B cell (primary cell): ENCODE data around the gene THSD4. TPM values are rescaled to one million over a fixed set of nuclear protein-coding genes. Genes with fewer than 3 reads are reported as not detected.

ENCODE experiments used
- ATAC-seq: fragments of 200-7000 bp; cut with Tn5 transposase; one replicate; pipeline ENCODE4 v1.10.0; 2021; ENCODE audit warnings: low read depth, mild to moderate bottlenecking, moderate number of reproducible peaks, moderate library complexity
- CTCF ChIA-PET: fragments of 350-600 bp; sonication (Branson Sonifier 250); formaldehyde crosslinking; loops from one replicate; lab custom pipeline; 2021; ENCODE audit warnings: antibody characterized with exemption, inconsistent platforms; lab: Charles Lee
- POLR2A ChIA-PET: fragments of 350-600 bp; sonication (Branson Sonifier 250); formaldehyde crosslinking; loops from one replicate; lab custom pipeline; 2021; ENCODE audit warnings: antibody characterized with exemption; lab: Charles Lee
- DNase-seq: peaks from one replicate; pipeline ENCODE4 v3.0.0; 2013
- H2AFZ ChIP-seq: 2 replicates; pipeline ENCODE4 v1.6.1; 2012; ENCODE audit warnings: mild to moderate bottlenecking, low read depth, low read length; ENCODE audit not compliant: insufficient read depth, poor library complexity, severe bottlenecking
- H3K27ac ChIP-seq, 2 donors: 1 replicate in 1 of 2; 2 replicates in 1 of 2; pipeline ENCODE4 v1.5.1; 2012 to 2013; ENCODE audit warnings: low read length in 2 of 2, mild to moderate bottlenecking in 2 of 2, moderate library complexity in 1 of 2
- H3K27me3 ChIP-seq, 4 experiments: fragments of 200-600 bp in 1 of 4; sonication (generic) in 1 of 4; replicated peaks in 1 of 4; 1 replicate in 2 of 4; 2 replicates in 2 of 4; pipeline versions ENCODE4 v1.6.1 to v1.7.0; 2013 to 2016; ENCODE audit warnings: low read length in 3 of 4, mild to moderate bottlenecking in 2 of 4, mixed read lengths in 1 of 4, moderate library complexity in 1 of 4; ENCODE audit not compliant: insufficient read depth in 4 of 4, control insufficient read depth in 3 of 4; ENCODE audit errors: control extremely low read depth in 1 of 4
- H3K36me3 ChIP-seq, 2 experiments: replicated peaks in 1 of 2; 1 replicate in 1 of 2; 2 replicates in 1 of 2; pipeline versions ENCODE4 v1.6.1 to v1.7.1; 2013; ENCODE audit warnings: low read length in 1 of 2; ENCODE audit not compliant: insufficient read depth in 2 of 2, control insufficient read depth in 1 of 2; ENCODE audit errors: control extremely low read depth in 1 of 2, extremely low read depth in 1 of 2
- H3K4me1 ChIP-seq, 2 donors: fragments of 200-600 bp in 1 of 2; sonication (generic) in 1 of 2; 1 replicate in 1 of 2; 2 replicates in 1 of 2; pipeline versions ENCODE4 v1.5.1 to v1.6.1; 2013 to 2017; ENCODE audit warnings: low read length in 2 of 2; ENCODE audit not compliant: control insufficient read depth in 2 of 2, insufficient read depth in 2 of 2
- H3K4me2 ChIP-seq: replicated peaks from 2 replicates; pipeline ENCODE3; 2012; ENCODE audit warnings: mild to moderate bottlenecking, low read depth, low read length; ENCODE audit not compliant: poor library complexity, severe bottlenecking
- H3K4me3 ChIP-seq, 5 experiments: fragments of 200-600 bp in 1 of 5; sonication (generic) in 1 of 5; 1 replicate in 3 of 5; 2 replicates in 2 of 5; pipeline versions ENCODE4 v1.5.1 to v1.7.0; 2011 to 2016; ENCODE audit warnings: low read length in 4 of 5, mild to moderate bottlenecking in 4 of 5, low read depth in 2 of 5, control low read depth in 1 of 5, moderate library complexity in 1 of 5; ENCODE audit not compliant: insufficient read depth in 1 of 5; ENCODE audit errors: control extremely low read depth in 1 of 5, extremely low read depth in 1 of 5
- H3K79me2 ChIP-seq: fragments of 200-600 bp; sonication (generic); one replicate; pipeline ENCODE4 v1.6.0; 2016; ENCODE audit warnings: low read length; ENCODE audit not compliant: control insufficient read depth, insufficient read depth
- H3K9ac ChIP-seq: fragments of 200-600 bp; sonication (generic); 2 replicates; pipeline ENCODE4 v1.6.1; 2017; ENCODE audit warnings: mild to moderate bottlenecking, low read length, moderate library complexity
- H3K9me3 ChIP-seq, 3 donors: one replicate each; pipeline versions ENCODE4 v1.6.1 to v1.7.1; 2013; ENCODE audit warnings: low read length in 2 of 3; ENCODE audit not compliant: control insufficient read depth in 2 of 3, insufficient read depth in 1 of 3; ENCODE audit errors: control extremely low read depth in 1 of 3
- H4K20me1 ChIP-seq: 2 replicates; pipeline ENCODE4 v1.6.0; 2012; ENCODE audit warnings: mild to moderate bottlenecking, low read length; ENCODE audit not compliant: insufficient read depth, control insufficient read depth, poor library complexity, severe bottlenecking
- H3K27ac Mint-ChIP-seq: one replicate; pipeline ENCODE4 v1.8.0; 2021; ENCODE audit warnings: mixed read lengths
- H3K27me3 Mint-ChIP-seq: one replicate; pipeline ENCODE4 v1.8.0; 2021; ENCODE audit warnings: mixed read lengths
- H3K4me1 Mint-ChIP-seq: one replicate; pipeline ENCODE4 v1.8.0; 2021; ENCODE audit warnings: mixed read lengths
- H3K4me3 Mint-ChIP-seq: one replicate; pipeline ENCODE4 v1.8.0; 2021; ENCODE audit warnings: mixed read lengths
- H3K9me3 Mint-ChIP-seq: one replicate; pipeline ENCODE4 v1.8.0; 2022; ENCODE audit warnings: mixed read lengths; ENCODE audit not compliant: insufficient read depth
- CTCF ChIP-seq: fragments of 200-600 bp; IDR thresholded peaks from one replicate; pipeline ENCODE4 v1.8.0; 2022; ENCODE audit warnings: antibody characterized with exemption, mild to moderate bottlenecking
- EZH2 ChIP-seq: IDR thresholded peaks from 2 replicates; pipeline ENCODE4 v1.6.1; 2012; ENCODE audit warnings: borderline replicate concordance, low read depth, mild to moderate bottlenecking, moderate library complexity, low read length; ENCODE audit not compliant: insufficient read depth, poor library complexity, severe bottlenecking
- WGBS: methylation state at CpG from one replicate; pipeline ENCODE4 v1.1.5; 2013; ENCODE audit warnings: missing lambda C conversion rate; ENCODE audit not compliant: insufficient coverage; 5-methylcytosine and 5-hydroxymethylcytosine counted together
- intact Hi-C: fragments of 100-400 bp; cut with micrococcal nuclease; formaldehyde crosslinking; loops from one replicate; pipeline ENCODE4 v1.10.0; 2022
- polyA plus RNA-seq: library from polyadenylated mRNA; depleted of rRNA; stranded (reverse); fragments of >200 nt; gene quantifications from 2 replicates; pipeline ENCODE4 v1.2.3, GENCODE V29; 2012
- total RNA-seq, 2 donors: library from RNA; stranded (reverse); fragments of 120-200 nt in 1 of 2; gene quantifications; 1 replicate in 1 of 2; 2 replicates in 1 of 2; pipeline versions ENCODE4 v1.2.3 to v1.2.4, GENCODE V29; 2013 to 2022

THSD4 gene
- total and polyA plus RNA-seq, 2 donors (not counting 1 experiment from before 2014, with no cell fraction given): not detected

GRCh38 chr15:71152542-71152941, 37.3 kb downstream of the THSD4 start:
- Histone ChIP-seq H3K36me3 (no peaks in the 10 kb centered on the region), H3K27me3 (no peaks in the 10 kb centered on the region), H3K27ac (no peak overlapping the region), H3K9ac (no peak overlapping the region), H3K4me3 (no peak overlapping the region), H3K9me3 (peaks cover 0 to 6% (median 0%) of the 10 kb centered on the region in 3 donors), H3K79me2 (no peaks in the 10 kb centered on the region), H4K20me1 (no peaks in the 10 kb centered on the region), H3K4me1 (no peaks in the 10 kb centered on the region), H2AFZ (no peak overlapping the region), H3K4me2 (no peak overlapping the region)
- H3K4me3 Mint-ChIP-seq: no peak overlapping the region
- no peaks in the 10 kb centered on the region for H3K9me3 Mint-ChIP-seq
- ChIA-PET CTCF (no interaction called here), POLR2A (no interaction called here)
- TF ChIP-seq CTCF: no peak
- no peak for TF ChIP-seq EZH2
- no peak overlapping the region for H3K27ac Mint-ChIP-seq
- peaks cover 7% of the 10 kb centered on the region for H3K27me3 Mint-ChIP-seq
- DNase-seq (no peak), ATAC-seq (no peak)
- no peaks in the 10 kb centered on the region for H3K4me1 Mint-ChIP-seq
- 90% methylated on average over 2 of the region's 7 CpGs for WGBS
- intact Hi-C loops: no loop called here

- TF ChIP-seq EZH2 (no peak), CTCF (no peak)
- no peak overlapping the region for H2AFZ ChIP-seq
- 77% methylated on average over 4 of the region's 8 CpGs for WGBS
- Mint-ChIP-seq H3K9me3 (no peaks in the 10 kb centered on the region), H3K27ac (no peak overlapping the region), H3K4me1 (no peaks in the 10 kb centered on the region), H3K4me3 (no peak overlapping the region), H3K27me3 (peaks cover 7% of the 10 kb centered on the region)
- ChIA-PET CTCF (no interaction called here), POLR2A (no interaction called here)
- DNase-seq: no peak
- no peak overlapping the region for H3K4me3 ChIP-seq
- H3K27me3 ChIP-seq: no peaks in the 10 kb centered on the region
- no peaks in the 10 kb centered on the region for H3K79me2 ChIP-seq
- no peak overlapping the region for H3K27ac ChIP-seq
- no peaks in the 10 kb centered on the region for H3K4me1 ChIP-seq
- intact Hi-C loops: no loop called here
- H3K9ac ChIP-seq: no peak overlapping the region
- H3K36me3 ChIP-seq: no peaks in the 10 kb centered on the region
- H3K4me2 ChIP-seq: no peak overlapping the region
- no peaks in the 10 kb centered on the region for H4K20me1 ChIP-seq
- peaks cover 0 to 6% (median 0%) of the 10 kb centered on the region in 3 donors for H3K9me3 ChIP-seq
- ATAC-seq: no peak
Measured at GRCh38 chr15:71153823-71154524, 38.7 kb downstream of the THSD4 start.
